Mesenchymal stem cell (in vitro differentiated cells and primary cell): ENCODE data around the gene SRL.

Experiments used
- DNase-seq: peaks from one replicate; pipeline ENCODE4 v3.0.0-alpha.2; 2013
- H2AFZ ChIP-seq: one replicate; pipeline ENCODE4 v1.6.1; 2013; ENCODE audit warnings: low read depth, mild to moderate bottlenecking, control low read depth, inconsistent platforms, low read length, moderate library complexity
- H2AK5ac ChIP-seq: 2 replicates; pipeline ENCODE4 v1.6.1; 2013; ENCODE audit warnings: low read length, moderate library complexity, mild to moderate bottlenecking, inconsistent platforms; ENCODE audit not compliant: severe bottlenecking
- H2BK120ac ChIP-seq: one replicate; pipeline ENCODE4 v1.6.1; 2013; ENCODE audit warnings: low read depth, mild to moderate bottlenecking, inconsistent platforms, low read length, moderate library complexity
- H2BK12ac ChIP-seq, 2 experiments: one replicate each; pipeline ENCODE4 v1.6.1; 2013; ENCODE audit warnings: inconsistent platforms in 2 of 2, low read length in 2 of 2, mild to moderate bottlenecking in 2 of 2, moderate library complexity in 2 of 2, control low read depth in 1 of 2
- H2BK15ac ChIP-seq: one replicate; pipeline ENCODE4 v1.6.1; 2013; ENCODE audit warnings: mild to moderate bottlenecking, low read depth, inconsistent platforms; ENCODE audit not compliant: poor library complexity, severe bottlenecking
- H2BK5ac ChIP-seq: 2 replicates; pipeline ENCODE4 v1.6.1; 2013; ENCODE audit warnings: low read depth, mild to moderate bottlenecking, low read length, control low read depth, inconsistent platforms; ENCODE audit not compliant: poor library complexity, severe bottlenecking
- H3K14ac ChIP-seq, 2 experiments: one replicate each; pipeline ENCODE4 v1.6.1; 2013; ENCODE audit warnings: inconsistent platforms in 2 of 2, low read length in 2 of 2, control low read depth in 1 of 2, mild to moderate bottlenecking in 1 of 2, moderate library complexity in 1 of 2
- H3K18ac ChIP-seq, 2 experiments: one replicate each; pipeline ENCODE4 v1.6.1; 2013; ENCODE audit warnings: inconsistent platforms in 2 of 2, low read length in 2 of 2, control low read depth in 1 of 2, low read depth in 1 of 2, mild to moderate bottlenecking in 1 of 2
- H3K23ac ChIP-seq, 2 experiments: one replicate each; pipeline ENCODE4 v1.6.1; 2013; ENCODE audit warnings: inconsistent platforms in 2 of 2, low read length in 2 of 2, mild to moderate bottlenecking in 2 of 2, moderate library complexity in 2 of 2, control low read depth in 1 of 2
- H3K27ac ChIP-seq: 2 replicates; pipeline ENCODE4 v1.5.1; 2013; ENCODE audit warnings: mild to moderate bottlenecking, moderate library complexity, low read length, control low read depth, inconsistent platforms; ENCODE audit not compliant: poor library complexity, severe bottlenecking
- H3K27me3 ChIP-seq, 2 experiments: 2 replicates each; pipeline versions ENCODE4 v1.6.1 to v1.7.0; 2013; ENCODE audit warnings: low read length in 2 of 2, mild to moderate bottlenecking in 2 of 2, moderate library complexity in 2 of 2, control low read depth in 1 of 2, inconsistent platforms in 1 of 2; ENCODE audit not compliant: control insufficient read depth in 1 of 2, insufficient read depth in 1 of 2
- H3K36me3 ChIP-seq, 2 experiments: 2 replicates each; pipeline versions ENCODE4 v1.6.1 to v1.7.0; 2013; ENCODE audit warnings: low read length in 2 of 2, control low read depth in 1 of 2, inconsistent platforms in 1 of 2, low read depth in 1 of 2, mild to moderate bottlenecking in 1 of 2; ENCODE audit not compliant: insufficient read depth in 2 of 2, control insufficient read depth in 1 of 2
- H3K4ac ChIP-seq, 2 experiments: one replicate each; pipeline ENCODE4 v1.6.1; 2013; ENCODE audit warnings: inconsistent platforms in 2 of 2, low read length in 2 of 2, mild to moderate bottlenecking in 2 of 2, moderate library complexity in 2 of 2, control low read depth in 1 of 2, low read depth in 1 of 2
- H3K4me1 ChIP-seq: 2 replicates; pipeline ENCODE4 v1.6.1; 2013; ENCODE audit warnings: low read depth, low read length, control low read depth; ENCODE audit not compliant: control insufficient read depth, insufficient read depth
- H3K4me2 ChIP-seq: 2 replicates; pipeline ENCODE4 v1.6.1; 2013; ENCODE audit warnings: low read length, mild to moderate bottlenecking, inconsistent platforms; ENCODE audit not compliant: poor library complexity, severe bottlenecking
- H3K4me3 ChIP-seq, 2 experiments: 2 replicates each; pipeline versions ENCODE4 v1.5.1 to v1.7.0; 2013; ENCODE audit warnings: low read length in 2 of 2, mild to moderate bottlenecking in 2 of 2, control low read depth in 1 of 2, low read depth in 1 of 2; ENCODE audit not compliant: insufficient read depth in 1 of 2
- H3K79me1 ChIP-seq: replicated peaks from 2 replicates; pipeline ENCODE4 v1.6.1; 2013; ENCODE audit warnings: mild to moderate bottlenecking, control low read depth, low read length, inconsistent platforms; ENCODE audit not compliant: poor library complexity, severe bottlenecking
- H3K9ac ChIP-seq: 2 replicates; pipeline ENCODE4 v1.7.0; 2013; ENCODE audit warnings: mild to moderate bottlenecking, low read length, moderate library complexity
- H3K9me3 ChIP-seq: 2 replicates; pipeline ENCODE4 v1.7.0; 2013; ENCODE audit warnings: mild to moderate bottlenecking, low read length; ENCODE audit not compliant: control insufficient read depth
- H4K8ac ChIP-seq: one replicate; pipeline ENCODE4 v1.6.1; 2013; ENCODE audit warnings: inconsistent platforms, mild to moderate bottlenecking, low read length, moderate library complexity
- H4K91ac ChIP-seq: one replicate; pipeline ENCODE4 v1.6.1; 2013; ENCODE audit warnings: mild to moderate bottlenecking, low read length, inconsistent platforms
- WGBS: methylation state at CpG from one replicate; pipeline ENCODE4 v1.1.7; 2013; ENCODE audit warnings: mixed read lengths; 5-methylcytosine and 5-hydroxymethylcytosine counted together

Gene SRL

GRCh38 chr16:4227040-4227332, 14.9 kb downstream of the SRL start:
- DNase-seq, result no peak
- Histone ChIP-seq H3K4ac (no peak overlapping the region), H4K91ac (no peak overlapping the region), H3K23ac (no peak overlapping the region), H3K27ac (no peak overlapping the region), H4K8ac (no peak overlapping the region), H2AK5ac (no peak overlapping the region), H3K4me1 (no peaks in the 10 kb centered on the region), H3K4me3 (no peak overlapping the region), H2AFZ (no peak overlapping the region), H2BK15ac (no peak overlapping the region), H3K79me1 (no peaks in the 10 kb centered on the region), H2BK12ac (no peak overlapping the region), H3K4me2 (no peak overlapping the region), H2BK120ac (no peak overlapping the region), H3K14ac (peak overlapping the region in 1 of 2 experiments; percentile 31), H3K9me3 (peaks cover 7% of the 10 kb centered on the region), H3K36me3 (no peaks in the 10 kb centered on the region), H2BK5ac (no peak overlapping the region), H3K27me3 (peaks cover 3 to 8% of the 10 kb centered on the region in 2 experiments), H3K18ac (no peak overlapping the region), H3K9ac (no peak overlapping the region)
- WGBS, result 76% methylated on average over 2 of the region's 2 CpGs

GRCh38 chr16:4226251-4227039, 15.4 kb downstream of the SRL start:
- Histone ChIP-seq H3K79me1 (no peaks in the 10 kb centered on the region), H3K4me1 (no peaks in the 10 kb centered on the region), H2AFZ (no peak overlapping the region), H3K36me3 (no peaks in the 10 kb centered on the region), H2BK15ac (no peak overlapping the region), H4K91ac (no peak overlapping the region), H3K18ac (no peak overlapping the region), H3K14ac (peak overlapping the region in 1 of 2 experiments; percentile 31), H3K4me2 (no peak overlapping the region), H3K9ac (no peak overlapping the region), H3K23ac (no peak overlapping the region), H4K8ac (no peak overlapping the region), H2BK120ac (no peak overlapping the region), H3K9me3 (peaks cover 7% of the 10 kb centered on the region), H3K27me3 (peaks cover 3 to 8% of the 10 kb centered on the region in 2 experiments), H2BK5ac (no peak overlapping the region), H2BK12ac (no peak overlapping the region), H3K27ac (no peak overlapping the region), H3K4me3 (no peak overlapping the region), H3K4ac (no peak overlapping the region), H2AK5ac (no peak overlapping the region)
- WGBS, result 72% methylated on average over 5 of the region's 5 CpGs
- DNase-seq, result no peak

GRCh38 chr16:4225075-4225474, 16.8 kb downstream of the SRL start:
- H2AK5ac ChIP-seq, result no peak overlapping the region
- H3K36me3 ChIP-seq, result no peaks in the 10 kb centered on the region
- no peaks in the 10 kb centered on the region for H3K4me1 ChIP-seq
- WGBS, result 70% methylated on average over 2 of the region's 2 CpGs
- no peak overlapping the region for H3K14ac ChIP-seq
- no peak overlapping the region for H2BK12ac ChIP-seq
- H3K18ac ChIP-seq, result no peak overlapping the region
- H3K9me3 ChIP-seq, result peaks cover 7% of the 10 kb centered on the region
- no peak overlapping the region for H4K91ac ChIP-seq
- no peak overlapping the region for H4K8ac ChIP-seq
- H2BK5ac ChIP-seq, result no peak overlapping the region
- no peak overlapping the region for H2AFZ ChIP-seq
- no peak overlapping the region for H2BK15ac ChIP-seq
- no peak overlapping the region for H3K27ac ChIP-seq
- no peak overlapping the region for H3K4ac ChIP-seq
- no peak overlapping the region for H3K4me2 ChIP-seq
- no peak overlapping the region for H2BK120ac ChIP-seq
- peaks cover 3 to 8% of the 10 kb centered on the region in 2 experiments for H3K27me3 ChIP-seq
- no peak for DNase-seq
- H3K9ac ChIP-seq, result no peak overlapping the region
- no peak overlapping the region for H3K23ac ChIP-seq
- no peaks in the 10 kb centered on the region for H3K79me1 ChIP-seq
- no peak overlapping the region for H3K4me3 ChIP-seq

GRCh38 chr16:4220358-4220757, 21.5 kb downstream of the SRL start:
- Histone ChIP-seq H2BK120ac (no peak overlapping the region), H3K4me3 (no peak overlapping the region), H3K9me3 (no peaks in the 10 kb centered on the region), H3K79me1 (no peaks in the 10 kb centered on the region), H3K4me1 (peaks cover 15% of the 10 kb centered on the region), H3K23ac (no peak overlapping the region), H2AFZ (no peak overlapping the region), H2BK12ac (no peak overlapping the region), H4K8ac (no peak overlapping the region), H4K91ac (no peak overlapping the region), H3K4me2 (no peak overlapping the region), H3K4ac (no peak overlapping the region), H3K18ac (no peak overlapping the region), H3K27me3 (no peaks in the 10 kb centered on the region), H2AK5ac (no peak overlapping the region), H3K36me3 (no peaks in the 10 kb centered on the region), H2BK5ac (no peak overlapping the region), H3K14ac (peak overlapping the region in 1 of 2 experiments; percentile 14), H3K27ac (no peak overlapping the region), H3K9ac (no peak overlapping the region), H2BK15ac (no peak overlapping the region)
- WGBS, result 89% methylated on average over 5 of the region's 5 CpGs
- DNase-seq, result no peak
